H9 (cell line): ENCODE measurements around the gene ZNHIT2. TPM values are rescaled to one million over a fixed set of nuclear protein-coding genes. Genes with fewer than 3 reads are reported as not detected.

Experiments
- DNase-seq: peaks from one replicate; pipeline ENCODE4 v3.0.0-alpha.2; 2017
- H2AFZ ChIP-seq: one replicate; pipeline ENCODE4 v1.6.1; 2013; ENCODE audit warnings: mild to moderate bottlenecking, low read length, control low read depth, moderate library complexity
- H2AK5ac ChIP-seq: 2 replicates; pipeline ENCODE4 v1.6.1; 2013; ENCODE audit warnings: low read length, control low read depth, mixed read lengths; ENCODE audit not compliant: insufficient read length
- H2BK120ac ChIP-seq: one replicate; pipeline ENCODE4 v1.6.1; 2013; ENCODE audit warnings: low read depth, mild to moderate bottlenecking, low read length, control low read depth, inconsistent platforms; ENCODE audit not compliant: poor library complexity, severe bottlenecking
- H2BK12ac ChIP-seq: 2 replicates; pipeline ENCODE4 v1.6.1; 2013; ENCODE audit warnings: low read length, control low read depth, mixed read lengths, low read depth; ENCODE audit not compliant: insufficient read length
- H2BK15ac ChIP-seq: 2 replicates; pipeline ENCODE4 v1.6.1; 2013; ENCODE audit warnings: low read depth, low read length, control low read depth
- H2BK20ac ChIP-seq: one replicate; pipeline ENCODE4 v1.6.1; 2013; ENCODE audit warnings: low read depth, mild to moderate bottlenecking, low read length, control low read depth, inconsistent platforms; ENCODE audit not compliant: poor library complexity, severe bottlenecking
- H2BK5ac ChIP-seq: 2 replicates; pipeline ENCODE4 v1.6.1; 2013; ENCODE audit warnings: low read length, control low read depth, mixed read lengths; ENCODE audit not compliant: insufficient read length
- H3K14ac ChIP-seq: 2 replicates; pipeline ENCODE4 v1.6.1; 2013; ENCODE audit warnings: low read length, control low read depth; ENCODE audit not compliant: insufficient read depth
- H3K18ac ChIP-seq: 2 replicates; pipeline ENCODE4 v1.6.1; 2013; ENCODE audit warnings: low read depth, mild to moderate bottlenecking, mixed read lengths, low read length, control low read depth; ENCODE audit not compliant: insufficient read length
- H3K23ac ChIP-seq: 2 replicates; pipeline ENCODE4 v1.6.1; 2013; ENCODE audit warnings: low read length, control low read depth, mixed read lengths, low read depth; ENCODE audit not compliant: insufficient read length
- H3K23me2 ChIP-seq: 2 replicates; pipeline ENCODE4 v1.6.1; 2013; ENCODE audit warnings: low read depth, mild to moderate bottlenecking, mixed read lengths, low read length, control low read depth; ENCODE audit not compliant: insufficient read length, poor library complexity, severe bottlenecking
- H3K27ac ChIP-seq: 2 replicates; pipeline ENCODE4 v1.5.1; 2013; ENCODE audit warnings: low read length, control low read depth, mixed read lengths, low read depth; ENCODE audit not compliant: insufficient read length
- H3K27me3 ChIP-seq: 2 replicates; pipeline ENCODE4 v1.6.1; 2013; ENCODE audit warnings: low read length, control low read depth, inconsistent platforms; ENCODE audit not compliant: insufficient read depth
- H3K4ac ChIP-seq: 2 replicates; pipeline ENCODE4 v1.6.1; 2013; ENCODE audit warnings: low read depth, mild to moderate bottlenecking, control low read depth, inconsistent platforms, low read length, moderate library complexity
- H3K4me1 ChIP-seq: 2 replicates; pipeline ENCODE4 v1.6.1; 2013; ENCODE audit warnings: low read length, control low read depth, inconsistent platforms; ENCODE audit not compliant: insufficient read depth
- H3K4me2 ChIP-seq: 2 replicates; pipeline ENCODE4 v1.6.1; 2013; ENCODE audit warnings: low read length, control low read depth, mixed read lengths; ENCODE audit not compliant: insufficient read length, insufficient read depth
- H3K56ac ChIP-seq: 2 replicates; pipeline ENCODE4 v1.6.1; 2013; ENCODE audit warnings: low read depth, mild to moderate bottlenecking, mixed read lengths, low read length, control low read depth; ENCODE audit not compliant: insufficient read length
- H3K79me1 ChIP-seq: 2 replicates; pipeline ENCODE4 v1.6.1; 2013; ENCODE audit warnings: low read depth, mild to moderate bottlenecking, moderate library complexity, low read length, control low read depth, inconsistent platforms; ENCODE audit not compliant: insufficient read depth, poor library complexity, severe bottlenecking
- H3K79me2 ChIP-seq: 2 replicates; pipeline ENCODE4 v1.6.1; 2013; ENCODE audit warnings: low read length, control low read depth, inconsistent platforms; ENCODE audit not compliant: insufficient read depth
- H3K9ac ChIP-seq: 2 replicates; pipeline ENCODE4 v1.6.1; 2013; ENCODE audit warnings: low read length, control low read depth, mixed read lengths; ENCODE audit not compliant: insufficient read length; ENCODE audit errors: extremely low read depth
- H3K9me3 ChIP-seq: one replicate; pipeline ENCODE4 v1.6.1; 2013; ENCODE audit warnings: low read depth, low read length, inconsistent platforms; ENCODE audit not compliant: control insufficient read depth
- H3T11ph ChIP-seq: one replicate; pipeline ENCODE4 v1.6.1; 2013; ENCODE audit warnings: mild to moderate bottlenecking, low read length, control low read depth, inconsistent platforms
- H4K20me1 ChIP-seq: one replicate; pipeline ENCODE4 v1.6.1; 2013; ENCODE audit not compliant: control insufficient read depth, insufficient read length, insufficient read depth
- H4K5ac ChIP-seq: 2 replicates; pipeline ENCODE4 v1.6.1; 2013; ENCODE audit warnings: low read depth, mild to moderate bottlenecking, mixed read lengths, low read length, control low read depth; ENCODE audit not compliant: insufficient read length
- H4K8ac ChIP-seq: replicated peaks from 2 replicates; pipeline ENCODE4 v1.6.1; 2013; ENCODE audit warnings: low read length, control low read depth, mixed read lengths, low read depth; ENCODE audit not compliant: insufficient read length
- H4K91ac ChIP-seq: 2 replicates; pipeline ENCODE4 v1.6.1; 2013; ENCODE audit warnings: low read depth, mild to moderate bottlenecking, moderate library complexity, mixed read lengths, low read length, control low read depth; ENCODE audit not compliant: insufficient read length
- H3K27ac Mint-ChIP-seq, 3 experiments: 2 replicates in 2 of 3; 3 replicates in 1 of 3; pipeline ENCODE4 v1.8.0; 2020 to 2021; ENCODE audit warnings: mixed read lengths in 3 of 3, mild to moderate bottlenecking in 1 of 3, moderate library complexity in 1 of 3
- H3K27me3 Mint-ChIP-seq: 2 replicates; pipeline ENCODE4 v1.8.0; 2021; ENCODE audit warnings: low read depth, mild to moderate bottlenecking, moderate library complexity, mixed read lengths
- H3K36me3 Mint-ChIP-seq, 3 experiments: 2 replicates in 2 of 3; 3 replicates in 1 of 3; pipeline ENCODE4 v1.8.0; 2020 to 2021; ENCODE audit warnings: low read depth in 3 of 3, mixed read lengths in 3 of 3; ENCODE audit not compliant: insufficient read depth in 1 of 3
- H3K4me1 Mint-ChIP-seq, 2 experiments: 2 replicates each; pipeline ENCODE4 v1.8.0; 2020; ENCODE audit warnings: mixed read lengths in 2 of 2
- H3K4me3 Mint-ChIP-seq, 2 experiments: 2 replicates in 1 of 2; 3 replicates in 1 of 2; pipeline ENCODE4 v1.8.0; 2020 to 2021; ENCODE audit warnings: mild to moderate bottlenecking in 2 of 2, mixed read lengths in 2 of 2, moderate library complexity in 1 of 2
- H3K9me3 Mint-ChIP-seq, 2 experiments: 2 replicates in 1 of 2; 3 replicates in 1 of 2; pipeline ENCODE4 v1.8.0; 2020; ENCODE audit warnings: mild to moderate bottlenecking in 2 of 2, mixed read lengths in 2 of 2, moderate library complexity in 1 of 2
- WGBS: extraction: QIAGEN DNeasy Blood & Tissue Kit; methylation state at CpG from one replicate; pipeline ENCODE4 v1.1.7; 2013; ENCODE audit warnings: missing lambda C conversion rate, low lambda C conversion rate, mixed read lengths; ENCODE audit not compliant: insufficient read length; ENCODE audit errors: extremely low coverage; 5-methylcytosine and 5-hydroxymethylcytosine counted together
- total RNA-seq: library from RNA; stranded (reverse); gene quantifications from 2 replicates; pipeline ENCODE4 v1.2.1, GENCODE V29; 2021
- TF ChIP-seq, protein P1 (sequence below): fragments of 200-600 bp; sonication (generic); conservative IDR thresholded peaks from 3 replicates; pipeline ENCODE4 v1.8.0; 2021; ENCODE audit warnings: antibody characterized with exemption, mild to moderate bottlenecking

ZNHIT2 gene
- total RNA-seq, 1 experiment from 2014 or later, result 18.3 TPM

DNA sequence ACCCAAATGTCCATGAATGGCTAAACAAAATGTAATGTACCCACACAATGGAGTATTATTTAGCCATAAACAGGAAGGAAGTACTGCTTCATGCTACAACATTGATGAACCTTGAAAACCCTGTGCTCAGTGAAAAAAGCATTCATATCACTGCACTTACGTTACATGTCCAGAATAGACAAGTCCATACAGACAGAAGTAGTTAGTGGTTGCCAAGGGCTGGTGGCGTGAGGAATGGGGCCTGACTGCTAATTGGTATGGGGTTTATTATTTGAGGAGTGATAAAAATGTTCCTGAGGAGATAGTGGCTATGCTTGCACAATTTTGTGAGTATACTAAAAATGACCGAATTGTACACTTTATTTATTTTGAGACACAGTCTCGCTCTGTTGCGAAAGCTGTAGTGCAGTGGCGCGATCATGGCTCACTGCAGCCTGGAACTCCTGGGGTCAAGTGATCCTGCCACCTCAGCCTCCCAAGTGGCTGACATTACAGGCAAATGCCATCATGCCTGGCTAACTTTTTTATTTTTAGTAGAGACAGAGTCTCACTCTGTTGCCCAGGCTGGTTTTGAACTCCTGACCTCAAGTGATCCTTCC lies 24.5 kb upstream of the ZNHIT2 start:
- no peak overlapping the region for H3K23ac ChIP-seq
- no peak for DNase-seq
- WGBS, result no CpG with 5 or more reads among the region's 7 CpGs
- no peak overlapping the region for H2BK120ac ChIP-seq
- peaks cover 35% of the 10 kb centered on the region for H3K27me3 Mint-ChIP-seq
- H2BK20ac ChIP-seq, result no peak overlapping the region
- H4K5ac ChIP-seq, result no peak overlapping the region
- H3K9me3 ChIP-seq, result no peaks in the 10 kb centered on the region
- H4K8ac ChIP-seq, result no peak overlapping the region
- TF ChIP-seq, protein P1, sequence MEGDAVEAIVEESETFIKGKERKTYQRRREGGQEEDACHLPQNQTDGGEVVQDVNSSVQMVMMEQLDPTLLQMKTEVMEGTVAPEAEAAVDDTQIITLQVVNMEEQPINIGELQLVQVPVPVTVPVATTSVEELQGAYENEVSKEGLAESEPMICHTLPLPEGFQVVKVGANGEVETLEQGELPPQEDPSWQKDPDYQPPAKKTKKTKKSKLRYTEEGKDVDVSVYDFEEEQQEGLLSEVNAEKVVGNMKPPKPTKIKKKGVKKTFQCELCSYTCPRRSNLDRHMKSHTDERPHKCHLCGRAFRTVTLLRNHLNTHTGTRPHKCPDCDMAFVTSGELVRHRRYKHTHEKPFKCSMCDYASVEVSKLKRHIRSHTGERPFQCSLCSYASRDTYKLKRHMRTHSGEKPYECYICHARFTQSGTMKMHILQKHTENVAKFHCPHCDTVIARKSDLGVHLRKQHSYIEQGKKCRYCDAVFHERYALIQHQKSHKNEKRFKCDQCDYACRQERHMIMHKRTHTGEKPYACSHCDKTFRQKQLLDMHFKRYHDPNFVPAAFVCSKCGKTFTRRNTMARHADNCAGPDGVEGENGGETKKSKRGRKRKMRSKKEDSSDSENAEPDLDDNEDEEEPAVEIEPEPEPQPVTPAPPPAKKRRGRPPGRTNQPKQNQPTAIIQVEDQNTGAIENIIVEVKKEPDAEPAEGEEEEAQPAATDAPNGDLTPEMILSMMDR, result no peak
- no peak overlapping the region for H2BK15ac ChIP-seq
- no peaks in the 10 kb centered on the region for H3K79me1 ChIP-seq
- no peak overlapping the region for H2AFZ ChIP-seq
- no peaks in the 10 kb centered on the region for H3K23me2 ChIP-seq
- no peak overlapping the region for H3T11ph ChIP-seq
- no peak overlapping the region for H3K56ac ChIP-seq
- H3K9ac ChIP-seq, result no peak overlapping the region
- H3K79me2 ChIP-seq, result no peaks in the 10 kb centered on the region
- H3K4me2 ChIP-seq, result no peak overlapping the region
- H2BK12ac ChIP-seq, result no peak overlapping the region
- no peaks in the 10 kb centered on the region for H3K27me3 ChIP-seq
- H3K4me3 Mint-ChIP-seq, result no peak overlapping the region
- H3K36me3 Mint-ChIP-seq, result no peaks in the 10 kb centered on the region
- no peak overlapping the region for H4K91ac ChIP-seq
- no peak overlapping the region for H3K27ac ChIP-seq
- H3K4me1 ChIP-seq, result no peaks in the 10 kb centered on the region
- no peak overlapping the region for H2BK5ac ChIP-seq
- no peak overlapping the region for H3K18ac ChIP-seq
- no peaks in the 10 kb centered on the region for H3K4me1 Mint-ChIP-seq
- no peak overlapping the region for H3K4ac ChIP-seq
- no peak overlapping the region for H3K14ac ChIP-seq
- no peak overlapping the region for H3K27ac Mint-ChIP-seq
- peaks cover 2 to 6% of the 10 kb centered on the region in 2 experiments; a peak in 3 of 5 replicates for H3K9me3 Mint-ChIP-seq
- no peak overlapping the region for H2AK5ac ChIP-seq
- H4K20me1 ChIP-seq, result no peaks in the 10 kb centered on the region
